OCI-LY1 (cell line): ENCODE results near the gene PTPN4.

Source experiments
- H2AFZ ChIP-seq: fragments of 200-600 bp; sonication (generic), shearing (Covaris generic); 2 replicates; pipeline ENCODE4 v1.6.0; 2014; ENCODE audit warnings: antibody characterized with exemption, mild to moderate bottlenecking, low read length
- H3F3A ChIP-seq: fragments of 200-600 bp; sonication (generic), shearing (Covaris generic); 2 replicates; pipeline ENCODE4 v1.6.0; 2014; ENCODE audit warnings: mild to moderate bottlenecking, antibody characterized with exemption, low read length, moderate library complexity; ENCODE audit not compliant: insufficient read depth
- H3K27ac ChIP-seq: fragments of 200-600 bp; sonication (generic); 2 replicates; pipeline ENCODE4 v1.5.1; 2014; ENCODE audit warnings: low read length, mixed run types, mild to moderate bottlenecking, low read depth; ENCODE audit not compliant: poor library complexity, severe bottlenecking
- H3K27me3 ChIP-seq: fragments of 200-600 bp; sonication (generic); 2 replicates; pipeline ENCODE4 v1.6.0; 2014; ENCODE audit warnings: antibody characterized with exemption, mild to moderate bottlenecking, low read length, moderate library complexity; ENCODE audit not compliant: insufficient read depth
- H3K36me3 ChIP-seq: fragments of 200-600 bp; sonication (generic); 2 replicates; pipeline ENCODE4 v1.6.1; 2014; ENCODE audit warnings: mild to moderate bottlenecking, antibody characterized with exemption, low read length, moderate library complexity, mixed read lengths; ENCODE audit not compliant: insufficient read depth
- H3K4me1 ChIP-seq: fragments of 200-600 bp; sonication (generic); 2 replicates; pipeline ENCODE4 v1.5.1; 2014; ENCODE audit warnings: mild to moderate bottlenecking, low read length, moderate library complexity; ENCODE audit not compliant: insufficient read depth, severe bottlenecking
- H3K4me2 ChIP-seq: fragments of 200-600 bp; sonication (generic), shearing (Covaris generic); 2 replicates; pipeline ENCODE4 v1.6.1; 2014; ENCODE audit warnings: low read length
- H3K4me3 ChIP-seq: fragments of 200-600 bp; sonication (generic); 2 replicates; pipeline ENCODE4 v1.5.1; 2014; ENCODE audit warnings: low read length, low read depth, mild to moderate bottlenecking, mixed read lengths; ENCODE audit not compliant: poor library complexity, severe bottlenecking
- H3K79me2 ChIP-seq: fragments of 200-600 bp; shearing (Covaris generic); 2 replicates; pipeline ENCODE4 v1.6.1; 2016; ENCODE audit warnings: mixed run types, low read length, mixed read lengths; ENCODE audit not compliant: insufficient read depth
- H3K9ac ChIP-seq: fragments of 200-600 bp; sonication (generic), shearing (Covaris generic); 2 replicates; pipeline ENCODE4 v1.6.1; 2014; ENCODE audit warnings: mild to moderate bottlenecking, low read length, mixed read lengths
- H3K9me2 ChIP-seq: fragments of 200-600 bp; sonication (generic), shearing (Covaris generic); 2 replicates; pipeline ENCODE4 v1.6.1; 2014; ENCODE audit warnings: low read depth, mild to moderate bottlenecking, low read length, mixed read lengths
- H3K9me3 ChIP-seq: fragments of 200-600 bp; shearing (Covaris generic); 2 replicates; pipeline ENCODE4 v1.6.1; 2014; ENCODE audit warnings: low read length, mixed read lengths
- H4K20me1 ChIP-seq: fragments of 200-600 bp; sonication (generic), shearing (Covaris generic); 2 replicates; pipeline ENCODE4 v1.6.0; 2016; ENCODE audit warnings: mild to moderate bottlenecking, low read length; ENCODE audit not compliant: insufficient read depth
- EZH2 ChIP-seq: fragments of 200-600 bp; sonication (generic), shearing (Covaris generic); IDR thresholded peaks from 2 replicates; pipeline ENCODE4 v1.8.0; 2017; ENCODE audit warnings: borderline replicate concordance, mixed run types, mild to moderate bottlenecking, antibody characterized with exemption, low read length, moderate library complexity, mixed read lengths
- TF ChIP-seq, protein P1 (sequence below): fragments of 200-600 bp; sonication (generic), shearing (Covaris generic); IDR thresholded peaks from 2 replicates; pipeline ENCODE4 v1.5.1; 2017; ENCODE audit warnings: mild to moderate bottlenecking, antibody characterized with exemption, low read length, moderate library complexity, mixed read lengths

Gene PTPN4

GRCh38 chr2:120026890-120027289, 267.2 kb downstream of the PTPN4 start:
- H3K4me2 ChIP-seq: no peak overlapping the region
- H3K79me2 ChIP-seq: peaks cover 6% of the 10 kb centered on the region
- H3K27ac ChIP-seq: no peak overlapping the region
- H3K9me3 ChIP-seq: peaks cover 2% of the 10 kb centered on the region
- no peak overlapping the region for H3K9ac ChIP-seq
- H4K20me1 ChIP-seq: no peaks in the 10 kb centered on the region
- H3K4me3 ChIP-seq: no peak overlapping the region
- H3K36me3 ChIP-seq: peaks cover 26% of the 10 kb centered on the region
- no peak for TF ChIP-seq EZH2
- TF ChIP-seq, protein P1, sequence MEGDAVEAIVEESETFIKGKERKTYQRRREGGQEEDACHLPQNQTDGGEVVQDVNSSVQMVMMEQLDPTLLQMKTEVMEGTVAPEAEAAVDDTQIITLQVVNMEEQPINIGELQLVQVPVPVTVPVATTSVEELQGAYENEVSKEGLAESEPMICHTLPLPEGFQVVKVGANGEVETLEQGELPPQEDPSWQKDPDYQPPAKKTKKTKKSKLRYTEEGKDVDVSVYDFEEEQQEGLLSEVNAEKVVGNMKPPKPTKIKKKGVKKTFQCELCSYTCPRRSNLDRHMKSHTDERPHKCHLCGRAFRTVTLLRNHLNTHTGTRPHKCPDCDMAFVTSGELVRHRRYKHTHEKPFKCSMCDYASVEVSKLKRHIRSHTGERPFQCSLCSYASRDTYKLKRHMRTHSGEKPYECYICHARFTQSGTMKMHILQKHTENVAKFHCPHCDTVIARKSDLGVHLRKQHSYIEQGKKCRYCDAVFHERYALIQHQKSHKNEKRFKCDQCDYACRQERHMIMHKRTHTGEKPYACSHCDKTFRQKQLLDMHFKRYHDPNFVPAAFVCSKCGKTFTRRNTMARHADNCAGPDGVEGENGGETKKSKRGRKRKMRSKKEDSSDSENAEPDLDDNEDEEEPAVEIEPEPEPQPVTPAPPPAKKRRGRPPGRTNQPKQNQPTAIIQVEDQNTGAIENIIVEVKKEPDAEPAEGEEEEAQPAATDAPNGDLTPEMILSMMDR: no peak
- H3K9me2 ChIP-seq: no peaks in the 10 kb centered on the region
- H2AFZ ChIP-seq: no peak overlapping the region
- no peaks in the 10 kb centered on the region for H3K4me1 ChIP-seq
- H3K27me3 ChIP-seq: no peaks in the 10 kb centered on the region
- no peaks in the 10 kb centered on the region for H3F3A ChIP-seq

DNA sequence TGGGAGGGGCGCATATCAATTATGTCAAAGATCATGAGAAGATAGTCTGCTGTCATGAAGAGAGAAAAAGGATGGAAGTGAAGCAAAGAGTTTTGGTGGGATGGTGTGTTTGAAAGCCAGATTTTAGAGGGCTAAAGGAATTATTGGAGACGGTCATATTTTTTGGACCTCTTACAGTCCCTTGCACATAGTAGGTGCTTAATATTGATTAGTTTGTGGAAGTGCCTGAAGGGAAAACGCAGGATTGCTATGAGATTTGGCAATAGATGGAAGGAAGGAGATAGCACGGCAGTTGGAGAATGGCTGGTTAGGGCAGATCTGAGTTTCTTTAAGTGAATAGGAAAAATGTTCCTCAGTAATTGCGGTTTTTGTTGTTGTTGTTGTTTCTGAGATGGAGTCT, 269.1 kb downstream of the PTPN4 start:
- Histone ChIP-seq H3K4me2 (no peak overlapping the region), H3K27me3 (no peaks in the 10 kb centered on the region)

GRCh38 chr2:120029672-120030640, 270.2 kb downstream of the PTPN4 start:
- H3K4me1 ChIP-seq: no peaks in the 10 kb centered on the region
- no peaks in the 10 kb centered on the region for H3K27me3 ChIP-seq
- peaks cover 21% of the 10 kb centered on the region for H3K36me3 ChIP-seq
- no peaks in the 10 kb centered on the region for H3F3A ChIP-seq
- peaks cover 2% of the 10 kb centered on the region for H3K9me3 ChIP-seq
- no peak overlapping the region for H3K4me2 ChIP-seq
- no peak for TF ChIP-seq EZH2
- TF ChIP-seq, protein P1: no peak
- no peaks in the 10 kb centered on the region for H4K20me1 ChIP-seq
- peaks cover 6% of the 10 kb centered on the region for H3K79me2 ChIP-seq
- H2AFZ ChIP-seq: no peak overlapping the region
- no peak overlapping the region for H3K4me3 ChIP-seq
- no peak overlapping the region for H3K9ac ChIP-seq
- no peaks in the 10 kb centered on the region for H3K9me2 ChIP-seq
- H3K27ac ChIP-seq: no peak overlapping the region

More for the DNA sequence above, 269.1 kb downstream of the PTPN4 start:
- TF ChIP-seq, protein P1: no peak
- no peak for TF ChIP-seq EZH2
- Histone ChIP-seq H3K9me2 (no peaks in the 10 kb centered on the region), H3K9ac (no peak overlapping the region), H2AFZ (no peak overlapping the region), H3K4me3 (no peak overlapping the region), H3F3A (no peaks in the 10 kb centered on the region), H3K79me2 (peaks cover 6% of the 10 kb centered on the region), H3K9me3 (peaks cover 2% of the 10 kb centered on the region), H4K20me1 (no peaks in the 10 kb centered on the region), H3K27ac (no peak overlapping the region), H3K36me3 (peaks cover 25% of the 10 kb centered on the region), H3K4me1 (no peaks in the 10 kb centered on the region)
